Effector memory CD4-positive, alpha-beta T cell (primary cell): ENCODE results near the gene MKI67.

ENCODE experiments used
- DNase-seq, 3 donors: peaks; one replicate each; pipeline ENCODE4 v3.0.0-alpha.2; 2020
- H3K27ac ChIP-seq: 2 replicates; pipeline ENCODE4 v1.7.0; 2013; ENCODE audit warnings: mild to moderate bottlenecking, low read length, moderate library complexity; ENCODE audit not compliant: insufficient read depth, poor library complexity, severe bottlenecking
- H3K27me3 ChIP-seq: replicated peaks from 2 replicates; pipeline ENCODE4 v1.7.0; 2013; ENCODE audit warnings: mild to moderate bottlenecking, low read length; ENCODE audit not compliant: insufficient read depth, control insufficient read depth, poor library complexity, severe bottlenecking
- H3K36me3 ChIP-seq: 2 replicates; pipeline ENCODE4 v1.7.0; 2013; ENCODE audit warnings: mild to moderate bottlenecking, low read length, moderate library complexity; ENCODE audit not compliant: control insufficient read depth, insufficient read depth
- H3K4me1 ChIP-seq: 2 replicates; pipeline ENCODE4 v1.7.0; 2013; ENCODE audit warnings: low read length, mild to moderate bottlenecking; ENCODE audit not compliant: control insufficient read depth, insufficient read depth, poor library complexity, severe bottlenecking
- H3K4me3 ChIP-seq: 2 replicates; pipeline ENCODE4 v1.7.0; 2013; ENCODE audit warnings: low read length, low read depth, mild to moderate bottlenecking; ENCODE audit not compliant: insufficient read depth, poor library complexity, severe bottlenecking
- H3K9me3 ChIP-seq: 2 replicates; pipeline ENCODE4 v1.7.0; 2013; ENCODE audit warnings: mild to moderate bottlenecking, low read length, moderate library complexity; ENCODE audit not compliant: control insufficient read depth

Gene MKI67

DNA sequence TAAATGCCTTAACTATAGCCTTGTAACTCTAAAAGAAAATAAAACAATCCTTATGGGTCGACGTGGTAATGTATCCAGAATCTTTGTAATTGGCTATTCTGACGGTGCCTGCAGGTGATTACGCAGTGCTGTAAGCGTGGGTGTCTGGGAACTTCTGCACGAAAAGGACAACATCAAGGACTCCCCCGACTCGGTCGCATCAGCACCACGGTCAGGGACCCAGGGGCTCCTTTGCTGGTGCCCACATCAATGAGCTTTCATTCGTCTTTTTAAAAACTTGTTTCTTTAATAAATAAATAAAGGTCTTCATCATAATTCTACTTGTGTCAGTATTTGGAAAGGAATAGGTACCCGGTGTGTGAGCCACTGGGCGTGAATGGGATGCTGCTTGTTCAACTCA, 13.2 kb downstream of the MKI67 start:
- no peak overlapping the region for H3K27ac ChIP-seq
- no peaks in the 10 kb centered on the region for H3K36me3 ChIP-seq

DNA sequence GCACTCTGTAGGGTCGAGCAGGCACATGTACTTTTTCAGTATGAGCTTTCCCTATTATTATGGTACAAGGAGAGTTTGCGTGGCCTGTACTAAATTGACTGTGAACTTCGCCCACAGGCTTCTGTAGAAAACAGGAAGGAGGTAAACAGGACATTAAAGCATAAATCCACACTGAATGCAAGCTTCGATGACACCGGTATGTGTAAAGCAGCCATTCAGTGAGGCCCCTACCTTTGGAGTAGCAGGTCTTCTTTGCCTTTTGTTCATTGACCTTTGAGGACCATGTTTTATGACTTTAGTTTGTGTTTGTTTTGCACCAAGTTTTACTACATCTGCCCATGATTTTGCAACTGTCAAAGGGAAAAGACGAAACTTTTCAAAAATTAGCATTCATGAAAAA, 14.5 kb downstream of the MKI67 start:
- Histone ChIP-seq H3K27me3 (no peaks in the 10 kb centered on the region), H3K4me1 (no peaks in the 10 kb centered on the region), H3K9me3 (no peaks in the 10 kb centered on the region), H3K4me3 (no peak overlapping the region), H3K27ac (no peak overlapping the region), H3K36me3 (no peaks in the 10 kb centered on the region)
- no peak for DNase-seq

More for the DNA sequence above, 13.2 kb downstream of the MKI67 start:
- no peak for DNase-seq
- H3K9me3 ChIP-seq, result no peaks in the 10 kb centered on the region
- H3K4me3 ChIP-seq, result no peak overlapping the region
- H3K4me1 ChIP-seq, result no peaks in the 10 kb centered on the region
- H3K27me3 ChIP-seq, result no peaks in the 10 kb centered on the region

DNA sequence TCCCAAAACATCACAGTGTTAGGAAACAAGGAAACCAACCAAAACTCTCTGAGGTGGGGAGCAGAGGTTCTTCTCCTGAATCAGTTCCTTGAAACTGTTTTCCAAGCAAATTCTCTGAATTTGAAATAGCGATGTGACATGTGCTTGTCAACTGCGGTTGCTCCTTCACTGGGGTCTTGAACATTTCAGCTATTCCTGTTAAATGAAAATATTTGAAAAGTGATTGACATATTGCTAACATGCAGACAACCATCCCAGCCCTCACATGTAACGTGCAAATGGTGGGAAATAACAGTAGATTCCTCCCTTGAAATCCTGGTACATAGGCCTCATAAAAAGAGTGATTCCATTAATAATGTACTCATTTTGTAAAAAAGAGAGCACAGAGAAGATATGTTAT, 15.9 kb downstream of the MKI67 start:
- Histone ChIP-seq H3K9me3 (no peaks in the 10 kb centered on the region), H3K27ac (no peak overlapping the region), H3K27me3 (no peaks in the 10 kb centered on the region), H3K36me3 (no peaks in the 10 kb centered on the region), H3K4me1 (no peaks in the 10 kb centered on the region), H3K4me3 (no peak overlapping the region)
- DNase-seq, result no peak

DNA sequence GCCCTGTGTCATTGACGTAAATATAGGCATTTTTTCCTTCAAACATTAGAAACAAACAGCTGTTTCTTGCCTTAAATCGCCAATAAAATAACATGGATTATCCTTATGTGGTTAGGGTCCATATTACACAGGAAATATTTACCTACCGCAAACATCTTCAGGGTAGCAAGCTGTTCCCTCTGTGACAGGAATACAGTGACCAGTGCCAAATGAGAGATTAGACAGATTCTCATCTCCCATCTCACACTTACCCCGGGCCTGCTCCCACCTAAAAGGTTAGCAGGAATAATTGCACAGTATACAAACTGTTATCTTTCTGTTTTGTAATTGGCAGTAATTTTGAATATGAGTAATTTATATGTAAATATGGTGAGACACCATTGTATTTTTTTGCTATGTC, 16.5 kb downstream of the MKI67 start:
- no peak for DNase-seq

DNA sequence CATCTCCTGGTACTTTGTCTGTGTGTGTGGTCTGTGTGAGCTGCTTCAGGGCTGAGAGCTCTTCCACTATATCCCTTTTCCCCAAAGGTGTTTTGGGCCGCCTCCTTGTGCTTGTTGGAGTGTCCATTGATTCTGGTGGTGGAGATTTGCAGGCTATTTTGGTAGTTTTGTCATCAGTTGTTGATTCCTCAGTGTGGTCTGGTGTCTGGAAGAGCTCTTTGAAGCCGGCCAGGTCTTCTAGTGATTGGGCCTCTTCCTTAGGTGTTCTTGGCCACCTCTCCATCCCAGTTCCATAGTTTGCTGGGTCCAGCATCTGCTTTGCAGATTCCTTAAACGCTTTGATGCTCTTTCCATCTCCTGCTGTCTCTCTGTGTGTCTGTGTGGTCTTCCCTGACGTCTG, 20.8 kb downstream of the MKI67 start:
- H3K36me3 ChIP-seq, result no peaks in the 10 kb centered on the region
- no peak for DNase-seq
- H3K27me3 ChIP-seq, result no peaks in the 10 kb centered on the region

More for the DNA sequence above, 16.5 kb downstream of the MKI67 start:
- H3K27ac ChIP-seq, result no peak overlapping the region
- no peaks in the 10 kb centered on the region for H3K36me3 ChIP-seq
- no peaks in the 10 kb centered on the region for H3K9me3 ChIP-seq
- no peaks in the 10 kb centered on the region for H3K4me1 ChIP-seq
- H3K4me3 ChIP-seq, result no peak overlapping the region
- H3K27me3 ChIP-seq, result no peaks in the 10 kb centered on the region

DNA sequence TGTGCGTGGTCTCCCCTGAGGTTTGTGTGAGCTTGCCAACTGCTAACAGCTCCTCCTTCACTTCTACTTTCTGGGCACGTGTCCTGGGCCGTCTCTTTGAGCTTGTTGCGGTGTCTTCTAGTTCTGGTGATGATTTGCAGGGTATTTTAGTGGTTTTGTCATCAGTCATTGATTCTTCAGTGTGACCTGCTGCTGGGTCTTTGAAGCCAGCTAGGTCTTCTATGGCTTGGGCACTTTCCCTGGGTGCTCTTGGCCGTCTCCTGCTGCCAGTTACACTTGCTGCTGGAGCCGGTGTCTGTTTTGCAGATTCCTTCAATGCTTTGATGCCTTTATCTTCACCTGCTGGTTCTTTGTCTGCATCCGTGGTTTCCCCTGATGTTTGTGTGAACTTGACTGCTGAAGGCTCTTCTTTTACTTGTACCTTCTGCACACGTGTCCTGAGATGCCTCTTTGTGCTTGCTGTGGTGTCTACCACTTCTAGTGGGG, 23.0 kb downstream of the MKI67 start:
- H3K36me3 ChIP-seq, result no peaks in the 10 kb centered on the region
- H3K4me3 ChIP-seq, result no peak overlapping the region
- H3K27ac ChIP-seq, result peak overlapping the region; percentile 8
- H3K4me1 ChIP-seq, result no peaks in the 10 kb centered on the region
- no peak for DNase-seq
- no peaks in the 10 kb centered on the region for H3K9me3 ChIP-seq
- no peaks in the 10 kb centered on the region for H3K27me3 ChIP-seq

More for the DNA sequence above, 20.8 kb downstream of the MKI67 start:
- no peaks in the 10 kb centered on the region for H3K9me3 ChIP-seq
- no peak overlapping the region for H3K4me3 ChIP-seq
- no peak overlapping the region for H3K27ac ChIP-seq
- no peaks in the 10 kb centered on the region for H3K4me1 ChIP-seq

DNA sequence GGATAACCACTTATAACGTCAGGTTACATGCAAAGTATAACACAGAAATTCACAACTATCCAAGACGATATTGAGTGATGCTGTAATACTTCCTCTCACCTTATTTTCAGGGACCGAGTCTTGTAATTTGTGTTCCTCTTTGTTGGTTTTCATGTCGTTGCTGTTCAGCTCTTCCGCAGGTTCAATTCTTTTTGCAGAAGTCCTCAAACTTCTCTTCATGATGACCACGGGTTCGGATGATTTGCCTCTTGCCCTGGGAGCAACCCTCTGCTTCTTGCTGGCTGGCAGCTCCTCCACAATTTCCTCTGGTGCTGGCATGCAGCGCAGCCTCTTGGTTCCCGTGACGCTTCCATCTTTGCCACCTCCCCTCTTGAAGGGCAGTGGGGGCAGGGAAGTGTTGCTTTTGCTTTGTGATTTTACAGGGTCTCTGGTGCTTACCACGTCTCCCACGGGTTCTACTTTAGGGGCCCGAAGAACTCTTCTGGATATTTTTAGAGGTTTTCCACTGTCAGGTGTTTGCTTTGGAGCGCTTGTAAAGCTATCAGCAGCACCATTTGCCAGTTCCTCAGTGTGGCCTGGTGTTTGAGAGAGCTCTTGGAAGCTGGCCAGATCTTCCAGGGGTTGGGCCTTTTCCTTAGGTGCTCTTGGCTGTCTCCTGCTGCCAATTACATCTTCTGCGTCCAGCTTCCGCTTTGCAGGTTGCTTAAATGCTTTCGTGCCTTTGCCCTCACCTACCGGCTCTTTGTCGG, 23.6 kb downstream of the MKI67 start:
- Histone ChIP-seq H3K4me3 (no peak overlapping the region), H3K9me3 (no peaks in the 10 kb centered on the region), H3K36me3 (no peaks in the 10 kb centered on the region), H3K27me3 (no peaks in the 10 kb centered on the region), H3K4me1 (no peaks in the 10 kb centered on the region), H3K27ac (peak overlapping the region; percentile 8)
- DNase-seq, result no peak

DNA sequence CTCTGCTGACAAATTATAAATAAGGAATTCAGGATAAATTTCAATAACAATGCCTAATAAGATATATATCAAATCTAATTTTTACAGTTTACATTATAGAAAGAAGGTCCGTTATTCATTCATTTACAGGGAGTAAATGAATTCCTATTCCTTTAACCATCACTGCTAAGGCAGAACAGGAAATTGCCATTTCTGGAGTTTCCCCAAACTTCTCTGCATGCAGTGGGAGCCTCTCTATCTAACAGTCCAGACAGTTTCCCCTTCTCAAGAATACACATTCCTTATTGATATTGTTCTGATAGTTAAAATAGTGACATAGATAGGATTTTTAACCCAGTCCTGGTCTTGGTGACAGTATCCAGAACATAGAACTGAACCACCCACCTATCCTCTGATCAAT, 24.3 kb downstream of the MKI67 start:
- H3K4me1 ChIP-seq, result no peaks in the 10 kb centered on the region
- no peaks in the 10 kb centered on the region for H3K9me3 ChIP-seq
- no peaks in the 10 kb centered on the region for H3K27me3 ChIP-seq
- DNase-seq, result no peak
- no peak overlapping the region for H3K4me3 ChIP-seq
- no peaks in the 10 kb centered on the region for H3K36me3 ChIP-seq
- H3K27ac ChIP-seq, result no peak overlapping the region

DNA sequence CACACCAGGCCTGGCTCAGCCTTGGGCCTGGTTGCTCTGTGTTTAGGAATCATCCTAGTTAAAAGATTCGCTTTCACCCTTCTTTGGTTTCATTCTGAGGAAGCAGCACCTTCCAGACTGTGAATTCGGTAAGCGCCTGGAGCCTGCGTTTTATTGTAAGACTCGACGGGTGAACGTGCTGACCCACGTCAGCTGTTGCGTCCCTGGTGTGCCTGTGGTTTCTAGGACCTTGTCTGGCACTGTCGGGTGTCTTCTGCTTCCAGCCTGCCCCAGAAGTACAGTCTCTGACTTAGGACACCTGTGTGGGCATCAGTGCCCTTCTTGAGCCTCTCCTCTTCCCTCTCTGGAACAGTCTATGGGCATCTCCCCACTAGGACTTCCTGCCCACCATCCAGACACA, 26.3 kb downstream of the MKI67 start:
- no peak overlapping the region for H3K27ac ChIP-seq
- H3K27me3 ChIP-seq, result no peaks in the 10 kb centered on the region
- DNase-seq, result no peak
- H3K36me3 ChIP-seq, result no peaks in the 10 kb centered on the region
- H3K4me1 ChIP-seq, result peaks cover 11% of the 10 kb centered on the region
- no peaks in the 10 kb centered on the region for H3K9me3 ChIP-seq
- no peak overlapping the region for H3K4me3 ChIP-seq

DNA sequence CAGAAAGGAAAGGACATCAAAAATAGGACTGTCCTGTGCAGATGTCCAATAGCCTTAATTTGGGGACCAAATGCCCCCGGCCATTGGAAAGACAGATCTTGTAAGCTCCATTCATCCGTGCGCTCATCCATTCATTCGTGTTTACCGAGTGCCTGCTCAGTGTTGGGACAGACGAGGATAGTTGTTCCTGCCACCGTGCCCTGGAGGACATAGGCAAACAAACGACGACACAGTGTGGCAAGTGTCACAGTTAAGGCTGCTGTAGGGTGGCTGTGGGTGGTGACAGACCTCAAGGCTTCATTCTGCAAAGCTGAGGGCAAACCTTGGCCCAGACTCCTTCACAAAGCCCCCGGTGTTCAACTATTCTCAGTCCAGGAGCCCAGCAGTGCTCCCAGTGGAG, 27.6 kb downstream of the MKI67 start:
- Histone ChIP-seq H3K4me1 (peaks cover 11% of the 10 kb centered on the region), H3K9me3 (no peaks in the 10 kb centered on the region), H3K36me3 (no peaks in the 10 kb centered on the region), H3K27me3 (no peaks in the 10 kb centered on the region), H3K27ac (no peak overlapping the region), H3K4me3 (no peak overlapping the region)
- DNase-seq, result no peak
